HUES48 (cell line): ENCODE data around the gene TRIP10.
"Not testable (repeated sequence)": the region's sequence is repeated elsewhere in the genome, so short reads cannot be mapped to it uniquely, and the experiment has no call there.

Experiments used
- H3K27ac ChIP-seq: one replicate; pipeline ENCODE4 v1.7.0; 2013; ENCODE audit warnings: low read depth, low read length, inconsistent platforms
- H3K27me3 ChIP-seq: 2 replicates; pipeline ENCODE4 v1.6.1; 2013; ENCODE audit warnings: mild to moderate bottlenecking, low read length; ENCODE audit not compliant: control insufficient read depth, insufficient read depth
- H3K36me3 ChIP-seq: 2 replicates; pipeline ENCODE4 v1.6.1; 2013; ENCODE audit warnings: low read length; ENCODE audit not compliant: control insufficient read depth, insufficient read depth
- H3K4me1 ChIP-seq: 2 replicates; pipeline ENCODE4 v1.6.1; 2013; ENCODE audit warnings: mild to moderate bottlenecking, low read length; ENCODE audit not compliant: control insufficient read depth, insufficient read depth
- H3K4me3 ChIP-seq: 2 replicates; pipeline ENCODE4 v1.5.1; 2013; ENCODE audit warnings: mild to moderate bottlenecking, low read depth, low read length
- H3K9ac ChIP-seq: 2 replicates; pipeline ENCODE4 v1.6.1; 2013; ENCODE audit warnings: mild to moderate bottlenecking, low read depth, low read length, moderate library complexity
- H3K9me3 ChIP-seq: 2 replicates; pipeline ENCODE4 v1.6.1; 2013; ENCODE audit warnings: low read length; ENCODE audit not compliant: control insufficient read depth, insufficient read depth

The TRIP10 gene

GRCh38 chr19:6788896-6789295 lies 49.4 kb downstream of the TRIP10 start:
- Histone ChIP-seq H3K9ac (no peak overlapping the region), H3K36me3 (no peaks in the 10 kb centered on the region), H3K27ac (no peak overlapping the region), H3K4me3 (no peak overlapping the region), H3K4me1 (no peaks in the 10 kb centered on the region), H3K9me3 (peaks cover 57% of the 10 kb centered on the region), H3K27me3 (no peaks in the 10 kb centered on the region)

- no peaks in the 10 kb centered on the region for H3K27me3 ChIP-seq
- no peak overlapping the region for H3K9ac ChIP-seq
- peaks cover 64% of the 10 kb centered on the region for H3K9me3 ChIP-seq
- no peak overlapping the region for H3K4me3 ChIP-seq
- no peaks in the 10 kb centered on the region for H3K36me3 ChIP-seq
- no peak overlapping the region for H3K27ac ChIP-seq
- H3K4me1 ChIP-seq, result no peaks in the 10 kb centered on the region
Measured at GRCh38 chr19:6790194-6791128, 51.0 kb downstream of the TRIP10 start.

- no peaks in the 10 kb centered on the region for H3K4me1 ChIP-seq
- H3K27ac ChIP-seq, result no peak overlapping the region
- no peak overlapping the region for H3K9ac ChIP-seq
- no peaks in the 10 kb centered on the region for H3K36me3 ChIP-seq
- peaks cover 66% of the 10 kb centered on the region for H3K9me3 ChIP-seq
- no peak overlapping the region for H3K4me3 ChIP-seq
- H3K27me3 ChIP-seq, result no peaks in the 10 kb centered on the region
Measured at GRCh38 chr19:6791237-6791636, 51.8 kb downstream of the TRIP10 start.

- Histone ChIP-seq H3K36me3 (no peaks in the 10 kb centered on the region), H3K27ac (no peak overlapping the region), H3K27me3 (no peaks in the 10 kb centered on the region), H3K9ac (no peak overlapping the region), H3K4me3 (no peak overlapping the region), H3K9me3 (peaks cover 69% of the 10 kb centered on the region), H3K4me1 (no peaks in the 10 kb centered on the region)
Measured at GRCh38 chr19:6793411-6793810, 53.9 kb downstream of the TRIP10 start.

- H3K36me3 ChIP-seq, result no peaks in the 10 kb centered on the region
- no peak overlapping the region for H3K27ac ChIP-seq
- H3K9me3 ChIP-seq, result peaks cover 63% of the 10 kb centered on the region
- no peak overlapping the region for H3K4me3 ChIP-seq
- H3K4me1 ChIP-seq, result no peaks in the 10 kb centered on the region
- no peaks in the 10 kb centered on the region for H3K27me3 ChIP-seq
- no peak overlapping the region for H3K9ac ChIP-seq
Measured at GRCh38 chr19:6793973-6794372, 54.5 kb downstream of the TRIP10 start.

- H3K9me3 ChIP-seq, result peaks cover 67% of the 10 kb centered on the region
- no peak overlapping the region for H3K27ac ChIP-seq
- no peaks in the 10 kb centered on the region for H3K4me1 ChIP-seq
- no peak overlapping the region for H3K4me3 ChIP-seq
- no peaks in the 10 kb centered on the region for H3K36me3 ChIP-seq
- no peak overlapping the region for H3K9ac ChIP-seq
- no peaks in the 10 kb centered on the region for H3K27me3 ChIP-seq
Measured at GRCh38 chr19:6794686-6795431, 55.4 kb downstream of the TRIP10 start.

- Histone ChIP-seq H3K4me3 (no peak overlapping the region; the same call in 1 of the 2 replicates), H3K9ac (no peak overlapping the region), H3K27me3 (no peaks in the 10 kb centered on the region), H3K36me3 (no peaks in the 10 kb centered on the region), H3K4me1 (no peaks in the 10 kb centered on the region), H3K27ac (no peak overlapping the region), H3K9me3 (peaks cover 66% of the 10 kb centered on the region)
Measured at GRCh38 chr19:6796278-6796677, 56.8 kb downstream of the TRIP10 start.

GRCh38 chr19:6797646-6798045 lies 58.2 kb downstream of the TRIP10 start:
- no peaks in the 10 kb centered on the region for H3K4me1 ChIP-seq
- H3K27ac ChIP-seq, result no peak overlapping the region
- H3K4me3 ChIP-seq, result no peak overlapping the region
- H3K27me3 ChIP-seq, result no peaks in the 10 kb centered on the region
- no peak overlapping the region for H3K9ac ChIP-seq
- no peaks in the 10 kb centered on the region for H3K36me3 ChIP-seq
- H3K9me3 ChIP-seq, result peaks cover 58% of the 10 kb centered on the region

- peaks cover 46% of the 10 kb centered on the region for H3K9me3 ChIP-seq
- H3K4me1 ChIP-seq, H3K36me3 ChIP-seq, H3K9ac ChIP-seq, H3K4me3 ChIP-seq, H3K27ac ChIP-seq, H3K27me3 ChIP-seq: not testable (repeated sequence)
Measured at GRCh38 chr19:6800160-6800790, 60.8 kb downstream of the TRIP10 start.

- Histone ChIP-seq H3K4me3 (0 out of 2 replicates have a peak overlapping the region, but pooled peaks have one; percentile 8), H3K27ac (no peak overlapping the region), H3K9ac (no peak overlapping the region), H3K36me3 (no peaks in the 10 kb centered on the region), H3K9me3 (peaks cover 45% of the 10 kb centered on the region), H3K27me3 (no peaks in the 10 kb centered on the region), H3K4me1 (no peaks in the 10 kb centered on the region)
Measured at GRCh38 chr19:6800991-6801484, 61.6 kb downstream of the TRIP10 start.
